IPS-20b (cell line): ENCODE data around the gene TMPRSS13.

ENCODE experiments used
- H3K27ac ChIP-seq: one replicate; pipeline ENCODE4 v1.5.1; 2013; ENCODE audit warnings: low read length
- H3K27me3 ChIP-seq: 2 replicates; pipeline ENCODE4 v1.6.1; 2013; ENCODE audit warnings: mild to moderate bottlenecking, low read length, inconsistent platforms; ENCODE audit not compliant: insufficient read depth
- H3K36me3 ChIP-seq: 2 replicates; pipeline ENCODE4 v1.6.1; 2013; ENCODE audit warnings: low read depth, mild to moderate bottlenecking, inconsistent platforms, low read length, moderate library complexity; ENCODE audit not compliant: insufficient read depth
- H3K4me1 ChIP-seq: 2 replicates; pipeline ENCODE4 v1.6.1; 2013; ENCODE audit warnings: mild to moderate bottlenecking, control low read depth, inconsistent platforms, low read length, moderate library complexity; ENCODE audit not compliant: insufficient read depth
- H3K4me3 ChIP-seq: 2 replicates; pipeline ENCODE4 v1.5.1; 2013; ENCODE audit warnings: mild to moderate bottlenecking, low read length, inconsistent platforms
- H3K9ac ChIP-seq: 2 replicates; pipeline ENCODE4 v1.6.1; 2013; ENCODE audit warnings: low read depth, mild to moderate bottlenecking, inconsistent platforms, low read length, moderate library complexity
- H3K9me3 ChIP-seq: 2 replicates; pipeline ENCODE4 v1.6.1; 2013; ENCODE audit warnings: mild to moderate bottlenecking, low read depth, low read length, inconsistent platforms; ENCODE audit not compliant: insufficient read depth

TMPRSS13 gene

GRCh38 chr11:117916956-117917355, 12.2 kb downstream of the TMPRSS13 start:
- Histone ChIP-seq H3K9me3 (no peaks in the 10 kb centered on the region), H3K4me1 (no peaks in the 10 kb centered on the region), H3K9ac (no peak overlapping the region), H3K4me3 (no peak overlapping the region), H3K27me3 (no peaks in the 10 kb centered on the region), H3K36me3 (no peaks in the 10 kb centered on the region), H3K27ac (no peak overlapping the region)

- no peaks in the 10 kb centered on the region for H3K4me1 ChIP-seq
- no peaks in the 10 kb centered on the region for H3K9me3 ChIP-seq
- no peak overlapping the region for H3K9ac ChIP-seq
- H3K27me3 ChIP-seq: no peaks in the 10 kb centered on the region
- no peak overlapping the region for H3K4me3 ChIP-seq
- no peaks in the 10 kb centered on the region for H3K36me3 ChIP-seq
- no peak overlapping the region for H3K27ac ChIP-seq
Measured at GRCh38 chr11:117915672-117916235, 13.4 kb downstream of the TMPRSS13 start.

- Histone ChIP-seq H3K4me3 (no peak overlapping the region), H3K36me3 (no peaks in the 10 kb centered on the region), H3K27me3 (no peaks in the 10 kb centered on the region), H3K27ac (no peak overlapping the region), H3K4me1 (no peaks in the 10 kb centered on the region), H3K9ac (no peak overlapping the region), H3K9me3 (no peaks in the 10 kb centered on the region)
Measured at GRCh38 chr11:117914991-117915618, 14.1 kb downstream of the TMPRSS13 start.

GRCh38 chr11:117914398-117914761, 14.8 kb downstream of the TMPRSS13 start:
- Histone ChIP-seq H3K4me3 (no peak overlapping the region), H3K4me1 (no peaks in the 10 kb centered on the region), H3K9ac (no peak overlapping the region), H3K27me3 (no peaks in the 10 kb centered on the region), H3K9me3 (no peaks in the 10 kb centered on the region), H3K36me3 (no peaks in the 10 kb centered on the region), H3K27ac (no peak overlapping the region)

GRCh38 chr11:117913736-117914397, 15.3 kb downstream of the TMPRSS13 start:
- H3K9ac ChIP-seq: no peak overlapping the region
- no peaks in the 10 kb centered on the region for H3K9me3 ChIP-seq
- no peaks in the 10 kb centered on the region for H3K27me3 ChIP-seq
- no peak overlapping the region for H3K27ac ChIP-seq
- H3K4me1 ChIP-seq: no peaks in the 10 kb centered on the region
- no peak overlapping the region for H3K4me3 ChIP-seq
- H3K36me3 ChIP-seq: no peaks in the 10 kb centered on the region

- no peak overlapping the region for H3K27ac ChIP-seq
- H3K36me3 ChIP-seq: no peaks in the 10 kb centered on the region
- H3K4me1 ChIP-seq: peaks cover 3% of the 10 kb centered on the region; the same call in 1 of the 2 replicates
- H3K9ac ChIP-seq: no peak overlapping the region
- H3K4me3 ChIP-seq: no peak overlapping the region
- no peaks in the 10 kb centered on the region for H3K9me3 ChIP-seq
- no peaks in the 10 kb centered on the region for H3K27me3 ChIP-seq
Measured at GRCh38 chr11:117912497-117912896, 16.7 kb downstream of the TMPRSS13 start.

GRCh38 chr11:117911694-117912093, 17.5 kb downstream of the TMPRSS13 start:
- H3K27me3 ChIP-seq: no peaks in the 10 kb centered on the region
- H3K9me3 ChIP-seq: no peaks in the 10 kb centered on the region
- no peak overlapping the region for H3K4me3 ChIP-seq
- no peaks in the 10 kb centered on the region for H3K36me3 ChIP-seq
- H3K9ac ChIP-seq: no peak overlapping the region
- peaks cover 5% of the 10 kb centered on the region; the same call in 1 of the 2 replicates for H3K4me1 ChIP-seq
- no peak overlapping the region for H3K27ac ChIP-seq

GRCh38 chr11:117910941-117911655, 18.1 kb downstream of the TMPRSS13 start:
- peaks cover 5% of the 10 kb centered on the region; the same call in 1 of the 2 replicates for H3K4me1 ChIP-seq
- no peak overlapping the region for H3K9ac ChIP-seq
- no peak overlapping the region for H3K27ac ChIP-seq
- H3K27me3 ChIP-seq: no peaks in the 10 kb centered on the region
- no peak overlapping the region for H3K4me3 ChIP-seq
- H3K9me3 ChIP-seq: no peaks in the 10 kb centered on the region
- no peaks in the 10 kb centered on the region for H3K36me3 ChIP-seq

GRCh38 chr11:117910525-117910924, 18.7 kb downstream of the TMPRSS13 start:
- Histone ChIP-seq H3K36me3 (no peaks in the 10 kb centered on the region), H3K4me3 (no peak overlapping the region), H3K9me3 (no peaks in the 10 kb centered on the region), H3K27me3 (no peaks in the 10 kb centered on the region), H3K4me1 (peaks cover 5% of the 10 kb centered on the region; the same call in 1 of the 2 replicates), H3K9ac (no peak overlapping the region), H3K27ac (no peak overlapping the region)

- peaks cover 5% of the 10 kb centered on the region; the same call in 1 of the 2 replicates for H3K4me1 ChIP-seq
- H3K27ac ChIP-seq: no peak overlapping the region
- no peaks in the 10 kb centered on the region for H3K9me3 ChIP-seq
- no peak overlapping the region for H3K4me3 ChIP-seq
- no peaks in the 10 kb centered on the region for H3K27me3 ChIP-seq
- H3K36me3 ChIP-seq: no peaks in the 10 kb centered on the region
- no peak overlapping the region for H3K9ac ChIP-seq
Measured at GRCh38 chr11:117909611-117910382, 19.4 kb downstream of the TMPRSS13 start.

- Histone ChIP-seq H3K36me3 (no peaks in the 10 kb centered on the region), H3K4me3 (no peak overlapping the region), H3K4me1 (peaks cover 5% of the 10 kb centered on the region; the same call in 1 of the 2 replicates), H3K9ac (no peak overlapping the region), H3K27me3 (no peaks in the 10 kb centered on the region), H3K27ac (no peak overlapping the region), H3K9me3 (no peaks in the 10 kb centered on the region)
Measured at GRCh38 chr11:117908959-117909610, 20.1 kb downstream of the TMPRSS13 start.
